ENCODE results near the gene ZSWIM9.

The ZSWIM9 gene

GRCh38 chr19:48186015-48186414 lies 15.5 kb downstream of the ZSWIM9 start:
- no peaks in the 10 kb centered on the region for H3K27me3 ChIP-seq (ENCODE audit: insufficient read depth, low read length, poor library complexity)
- TF ChIP-seq EZH2 (IDR thresholded peaks at IDR 0.05; ENCODE audit: borderline replicate concordance, low read depth, low read length, severe bottlenecking) (no peak), CTCF (IDR thresholded peaks at IDR 0.05; ENCODE audit: borderline replicate concordance, extremely low read depth, low read length, poor library complexity, severe bottlenecking) (no peak)

GRCh38 chr19:48186541-48186991 lies 16.1 kb downstream of the ZSWIM9 start:
- no peak overlapping the region for H3K27ac ChIP-seq (ENCODE audit: low read length)
- no peak overlapping the region for H2AFZ ChIP-seq (ENCODE audit: low read depth, low read length)
- peaks cover 8% of the 10 kb centered on the region for H3K9me3 ChIP-seq (ENCODE audit: insufficient read depth, low read length, severe bottlenecking)
- no peak overlapping the region for H3K4me3 ChIP-seq (ENCODE audit: low read depth in 1 of 2, low read length in 2 of 2)
- TF ChIP-seq CTCF (IDR thresholded peaks at IDR 0.05; ENCODE audit: borderline replicate concordance, extremely low read depth, low read length, poor library complexity, severe bottlenecking) (no peak), EZH2 (IDR thresholded peaks at IDR 0.05; ENCODE audit: borderline replicate concordance, low read depth, low read length, severe bottlenecking) (no peak)
- no peaks in the 10 kb centered on the region for H4K20me1 ChIP-seq (ENCODE audit: insufficient read depth, low read length)
- DNase-seq = no peak
- no peak for ATAC-seq (ENCODE audit: insufficient read depth, low read depth)
- H3K9ac ChIP-seq (ENCODE audit: low read depth, low read length) = no peak overlapping the region
- no peak overlapping the region for H3K4me2 ChIP-seq (ENCODE audit: insufficient read depth, low read length)
- peaks cover 49% of the 10 kb centered on the region for H3K36me3 ChIP-seq (ENCODE audit: insufficient read depth, low read length)
- H3K27me3 ChIP-seq (ENCODE audit: insufficient read depth, low read length, poor library complexity) = no peaks in the 10 kb centered on the region
- H3K79me2 ChIP-seq (ENCODE audit: insufficient read depth, low read length) = no peaks in the 10 kb centered on the region
- no peaks in the 10 kb centered on the region for H3K4me1 ChIP-seq (ENCODE audit: insufficient read depth, low read length)

More at GRCh38 chr19:48186015-48186414, 15.5 kb downstream of the ZSWIM9 start:
- Histone ChIP-seq H3K9ac (ENCODE audit: low read depth, low read length) (no peak overlapping the region), H3K27ac (ENCODE audit: low read length) (no peak overlapping the region), H3K4me3 (ENCODE audit: low read depth in 1 of 2, low read length in 2 of 2) (no peak overlapping the region), H3K79me2 (ENCODE audit: insufficient read depth, low read length) (no peaks in the 10 kb centered on the region), H2AFZ (ENCODE audit: low read depth, low read length) (no peak overlapping the region), H4K20me1 (ENCODE audit: insufficient read depth, low read length) (no peaks in the 10 kb centered on the region), H3K4me1 (ENCODE audit: insufficient read depth, low read length) (no peaks in the 10 kb centered on the region), H3K36me3 (ENCODE audit: insufficient read depth, low read length) (peaks cover 54% of the 10 kb centered on the region), H3K9me3 (ENCODE audit: insufficient read depth, low read length, severe bottlenecking) (peaks cover 14% of the 10 kb centered on the region), H3K4me2 (ENCODE audit: insufficient read depth, low read length) (no peak overlapping the region)
- ATAC-seq (ENCODE audit: insufficient read depth, low read depth) = no peak
- DNase-seq = no peak

- peak; percentile 20; the same call in 1 of the 3 replicates for ATAC-seq (ENCODE audit: insufficient read depth, low read depth)
- Histone ChIP-seq H3K4me3 (ENCODE audit: low read depth in 1 of 2, low read length in 2 of 2) (no peak overlapping the region), H3K27ac (ENCODE audit: low read length) (no peak overlapping the region), H3K9ac (ENCODE audit: low read depth, low read length) (no peak overlapping the region), H3K27me3 (ENCODE audit: insufficient read depth, low read length, poor library complexity) (no peaks in the 10 kb centered on the region), H3K4me1 (ENCODE audit: insufficient read depth, low read length) (no peaks in the 10 kb centered on the region), H4K20me1 (ENCODE audit: insufficient read depth, low read length) (no peaks in the 10 kb centered on the region), H3K36me3 (ENCODE audit: insufficient read depth, low read length) (peaks cover 38% of the 10 kb centered on the region), H3K4me2 (ENCODE audit: insufficient read depth, low read length) (no peak overlapping the region), H2AFZ (ENCODE audit: low read depth, low read length) (no peak overlapping the region), H3K79me2 (ENCODE audit: insufficient read depth, low read length) (no peaks in the 10 kb centered on the region), H3K9me3 (ENCODE audit: insufficient read depth, low read length, severe bottlenecking) (no peaks in the 10 kb centered on the region)
- DNase-seq = no peak
- TF ChIP-seq EZH2 (IDR thresholded peaks at IDR 0.05; ENCODE audit: borderline replicate concordance, low read depth, low read length, severe bottlenecking) (no peak), CTCF (IDR thresholded peaks at IDR 0.05; ENCODE audit: borderline replicate concordance, extremely low read depth, low read length, poor library complexity, severe bottlenecking) (no peak)
Measured at GRCh38 chr19:48190288-48190884, 19.9 kb downstream of the ZSWIM9 start.
